Adipocyte (in vitro differentiated cells): ENCODE data around the gene SGIP1.
A peak's percentile ranks its signal among the peaks of the same experiment; 100 is the strongest.

Source experiments
- DNase-seq: peaks from one replicate; pipeline ENCODE4 v3.0.0-alpha.2; 2015; ENCODE audit warnings: low read depth
- H3K27me3 ChIP-seq: replicated peaks from 2 replicates; pipeline ENCODE4 v1.7.0; 2013; ENCODE audit warnings: mild to moderate bottlenecking, low read length, moderate library complexity; ENCODE audit not compliant: control insufficient read depth, insufficient read depth
- H3K36me3 ChIP-seq: 2 replicates; pipeline ENCODE4 v1.7.0; 2013; ENCODE audit warnings: low read length, mild to moderate bottlenecking, moderate library complexity; ENCODE audit not compliant: control insufficient read depth, insufficient read depth, severe bottlenecking
- H3K4me1 ChIP-seq: 2 replicates; pipeline ENCODE4 v1.7.0; 2013; ENCODE audit warnings: mild to moderate bottlenecking, low read length, moderate library complexity; ENCODE audit not compliant: control insufficient read depth, insufficient read depth
- H3K4me3 ChIP-seq: 2 replicates; pipeline ENCODE4 v1.7.0; 2013; ENCODE audit warnings: mild to moderate bottlenecking, low read length, moderate library complexity
- H3K9ac ChIP-seq: 2 replicates; pipeline ENCODE4 v1.7.0; 2013; ENCODE audit warnings: mild to moderate bottlenecking, low read length, moderate library complexity
- H3K9me3 ChIP-seq: 2 replicates; pipeline ENCODE4 v1.7.0; 2013; ENCODE audit warnings: mild to moderate bottlenecking, low read length, moderate library complexity; ENCODE audit not compliant: control insufficient read depth

The SGIP1 gene

GRCh38 chr1:66523562-66523961 is 10.4 kb upstream of the SGIP1 start:
- no peaks in the 10 kb centered on the region for H3K36me3 ChIP-seq
- H3K4me3 ChIP-seq = no peak overlapping the region
- H3K9me3 ChIP-seq = no peaks in the 10 kb centered on the region
- H3K9ac ChIP-seq = no peak overlapping the region
- peaks cover 19% of the 10 kb centered on the region for H3K4me1 ChIP-seq
- H3K27me3 ChIP-seq = no peaks in the 10 kb centered on the region
- DNase-seq = peak; percentile 39

- Histone ChIP-seq H3K27me3 (no peaks in the 10 kb centered on the region), H3K4me3 (no peak overlapping the region), H3K4me1 (peaks cover 16% of the 10 kb centered on the region), H3K9ac (no peak overlapping the region), H3K36me3 (no peaks in the 10 kb centered on the region), H3K9me3 (no peaks in the 10 kb centered on the region)
- no peak for DNase-seq
Observed at GRCh38 chr1:66525086-66525485, 8.9 kb upstream of the SGIP1 start.

GRCh38 chr1:66526036-66526435 is 7.9 kb upstream of the SGIP1 start:
- DNase-seq = no peak
- peaks cover 14% of the 10 kb centered on the region for H3K4me1 ChIP-seq
- no peak overlapping the region for H3K4me3 ChIP-seq
- H3K36me3 ChIP-seq = no peaks in the 10 kb centered on the region
- H3K9me3 ChIP-seq = no peaks in the 10 kb centered on the region
- no peaks in the 10 kb centered on the region for H3K27me3 ChIP-seq
- H3K9ac ChIP-seq = no peak overlapping the region

- no peak for DNase-seq
- Histone ChIP-seq H3K9ac (no peak overlapping the region), H3K27me3 (no peaks in the 10 kb centered on the region), H3K4me3 (no peak overlapping the region), H3K36me3 (no peaks in the 10 kb centered on the region), H3K9me3 (no peaks in the 10 kb centered on the region), H3K4me1 (peaks cover 4% of the 10 kb centered on the region)
Observed at GRCh38 chr1:66526991-66527390, 7.0 kb upstream of the SGIP1 start.

GRCh38 chr1:66527686-66528085 is 6.3 kb upstream of the SGIP1 start:
- H3K4me3 ChIP-seq = no peak overlapping the region
- peak; percentile 42 for DNase-seq
- no peaks in the 10 kb centered on the region for H3K9me3 ChIP-seq
- H3K36me3 ChIP-seq = no peaks in the 10 kb centered on the region
- H3K27me3 ChIP-seq = no peaks in the 10 kb centered on the region
- H3K9ac ChIP-seq = no peak overlapping the region
- H3K4me1 ChIP-seq = peaks cover 1% of the 10 kb centered on the region

GRCh38 chr1:66528580-66528979 is 5.4 kb upstream of the SGIP1 start:
- Histone ChIP-seq H3K4me1 (peaks cover 5% of the 10 kb centered on the region), H3K9ac (no peak overlapping the region), H3K9me3 (no peaks in the 10 kb centered on the region), H3K36me3 (no peaks in the 10 kb centered on the region), H3K27me3 (no peaks in the 10 kb centered on the region), H3K4me3 (no peak overlapping the region)
- DNase-seq = no peak

- no peak for DNase-seq
- no peaks in the 10 kb centered on the region for H3K36me3 ChIP-seq
- peaks cover 5% of the 10 kb centered on the region for H3K4me1 ChIP-seq
- no peak overlapping the region for H3K9ac ChIP-seq
- H3K4me3 ChIP-seq = no peak overlapping the region
- H3K9me3 ChIP-seq = no peaks in the 10 kb centered on the region
- H3K27me3 ChIP-seq = no peaks in the 10 kb centered on the region
Observed at GRCh38 chr1:66532214-66532613, 1.7 kb upstream of the SGIP1 start.

GRCh38 chr1:66532798-66533783 is 862 bp upstream of the SGIP1 start:
- H3K27me3 ChIP-seq = no peaks in the 10 kb centered on the region
- H3K4me1 ChIP-seq = peaks cover 5% of the 10 kb centered on the region
- peak; percentile 74 for DNase-seq
- H3K36me3 ChIP-seq = no peaks in the 10 kb centered on the region
- no peaks in the 10 kb centered on the region for H3K9me3 ChIP-seq
- H3K9ac ChIP-seq = peak overlapping the region; percentile 81
- H3K4me3 ChIP-seq = peak overlapping the region; percentile 79

GRCh38 chr1:66535061-66535460 is 1.1 kb downstream of the SGIP1 start:
- peak; percentile 34 for DNase-seq
- Histone ChIP-seq H3K9me3 (no peaks in the 10 kb centered on the region), H3K4me3 (peak overlapping the region; percentile 79), H3K4me1 (peaks cover 5% of the 10 kb centered on the region), H3K36me3 (no peaks in the 10 kb centered on the region), H3K27me3 (no peaks in the 10 kb centered on the region), H3K9ac (peak overlapping the region; percentile 14)

- no peaks in the 10 kb centered on the region for H3K36me3 ChIP-seq
- no peaks in the 10 kb centered on the region for H3K27me3 ChIP-seq
- no peak overlapping the region for H3K4me3 ChIP-seq
- H3K9ac ChIP-seq = no peak overlapping the region
- peaks cover 5% of the 10 kb centered on the region for H3K4me1 ChIP-seq
- no peaks in the 10 kb centered on the region for H3K9me3 ChIP-seq
- DNase-seq = no peak
Observed at GRCh38 chr1:66535853-66536252, 1.9 kb downstream of the SGIP1 start.

GRCh38 chr1:66537718-66538117 is 3.8 kb downstream of the SGIP1 start:
- no peaks in the 10 kb centered on the region for H3K27me3 ChIP-seq
- H3K36me3 ChIP-seq = no peaks in the 10 kb centered on the region
- DNase-seq = no peak
- H3K4me1 ChIP-seq = peaks cover 8% of the 10 kb centered on the region
- H3K4me3 ChIP-seq = no peak overlapping the region
- H3K9ac ChIP-seq = no peak overlapping the region
- H3K9me3 ChIP-seq = no peaks in the 10 kb centered on the region
